HepG2 (cell line): Measurements from ENCODE around the gene KCND3. TPM values are rescaled to one million over a fixed set of nuclear protein-coding genes. Genes with fewer than 3 reads are reported as not detected.

Experiments
- ATAC-seq: fragments of 200-7000 bp; cut with Tn5 transposase; 3 replicates; pipeline ENCODE4 v1.9.1; 2020; ENCODE audit warnings: mild to moderate bottlenecking, moderate library complexity
- BruUV-seq: library from RNA; stranded (reverse); fragments of 400-500 nt; replicated peaks from 2 replicates; lab custom pipeline; 2021; lab: Mats Ljungman, UMichigan
- CTCF ChIA-PET: fragments of 300-600 bp; formaldehyde crosslinking; extraction: SDS; loops from one replicate; lab custom pipeline; 2021; ENCODE audit warnings: low total read pairs, inconsistent platforms, low intra/inter-chr PET ratio; lab: Yijun Ruan, JAX
- POLR2A ChIA-PET: fragments of 350-600 bp; sonication (Branson Sonifier 250); formaldehyde crosslinking; loops from one replicate; lab custom pipeline; 2020; ENCODE audit warnings: antibody characterized with exemption, inconsistent platforms; lab: Yijun Ruan, JAX
- DNase-seq: peaks from one replicate; pipeline ENCODE4 v3.0.0-alpha.2; 2015; ENCODE audit warnings: low spot score
- FAIRE-seq: peaks from 3 replicates; lab custom pipeline; 2011; peaks lifted over from hg19 to GRCh38; lab: Jason Lieb, UNC
- H2AFZ ChIP-seq: one replicate; pipeline ENCODE4 v1.6.1; 2011; ENCODE audit warnings: low read length, inconsistent platforms
- H3K27ac ChIP-seq: fragments of 300-600 bp; 3 replicates; pipeline ENCODE4 v1.8.0; 2011; ENCODE audit warnings: mixed run types, mild to moderate bottlenecking, mixed read lengths, low read length, inconsistent platforms; ENCODE audit not compliant: insufficient read depth; ENCODE audit errors: extremely low read length
- H3K27me3 ChIP-seq, 2 experiments: fragments of 200-600 bp in 1 of 2; 2 replicates in 1 of 2; 3 replicates in 1 of 2; pipeline versions ENCODE4 v1.6.0 to v1.8.0; 2011; ENCODE audit warnings: low read length in 2 of 2, mild to moderate bottlenecking in 2 of 2, moderate library complexity in 2 of 2, inconsistent platforms in 1 of 2; ENCODE audit not compliant: insufficient read depth in 2 of 2, control insufficient read depth in 1 of 2
- H3K36me3 ChIP-seq, 2 experiments: fragments of 200-600 bp in 1 of 2; replicated peaks in 1 of 2; 2 replicates in 1 of 2; 3 replicates in 1 of 2; pipeline versions ENCODE4 v1.5.1 to v1.8.0; 2011; ENCODE audit warnings: low read length in 2 of 2, inconsistent platforms in 1 of 2; ENCODE audit not compliant: insufficient read depth in 2 of 2, control insufficient read depth in 1 of 2
- H3K4me1 ChIP-seq: 2 replicates; pipeline ENCODE4 v1.5.1; 2012; ENCODE audit warnings: low read length, inconsistent platforms; ENCODE audit not compliant: insufficient read depth
- H3K4me2 ChIP-seq: 2 replicates; pipeline ENCODE4 v1.6.0; 2011; ENCODE audit warnings: low read depth, low read length, inconsistent platforms
- H3K4me3 ChIP-seq, 3 experiments: fragments of 200-600 bp in 1 of 3; sonication (generic), shearing (Covaris generic) in 1 of 3; replicated peaks in 1 of 3; 2 replicates each; pipeline ENCODE4 v1.5.1; 2011 to 2016; ENCODE audit warnings: low read length in 3 of 3, inconsistent platforms in 2 of 3, low read depth in 2 of 3, mild to moderate bottlenecking in 2 of 3, control low read depth in 1 of 3, mixed read lengths in 1 of 3; ENCODE audit not compliant: insufficient read depth in 1 of 3
- H3K79me2 ChIP-seq: one replicate; pipeline ENCODE4 v1.6.1; 2011; ENCODE audit warnings: low read length, inconsistent platforms; ENCODE audit not compliant: insufficient read depth
- H3K9ac ChIP-seq: 2 replicates; pipeline ENCODE4 v1.6.0; 2011; ENCODE audit warnings: mild to moderate bottlenecking, low read depth, low read length, inconsistent platforms; ENCODE audit not compliant: insufficient read depth
- H3K9me3 ChIP-seq: 2 replicates; pipeline ENCODE4 v1.5.1; 2012; ENCODE audit warnings: mild to moderate bottlenecking, low read length
- H4K20me1 ChIP-seq: 2 replicates; pipeline ENCODE4 v1.6.0; 2011; ENCODE audit warnings: inconsistent platforms, mild to moderate bottlenecking, low read length, moderate library complexity; ENCODE audit not compliant: insufficient read depth
- MAFK ChIP-seq, 2 experiments: IDR thresholded peaks in 1 of 2; conservative IDR thresholded peaks in 1 of 2; 2 replicates each; pipeline ENCODE4 v1.6.1; 2011; ENCODE audit warnings: improper control_type of control experiment in 2 of 2, low read length in 2 of 2
- RCOR2 ChIP-seq: IDR thresholded peaks from 2 replicates; pipeline ENCODE4 v1.6.1; 2016; ENCODE audit warnings: missing biosample characterization, missing genetic modification reagents
- TBL1XR1 ChIP-seq: fragments of 150-350 bp; IDR thresholded peaks from 2 replicates; pipeline ENCODE4 v1.6.1; 2014; ENCODE audit warnings: borderline replicate concordance, low read length; ENCODE audit not compliant: partially characterized antibody
- ZNF773 ChIP-seq: sonication (generic); formaldehyde crosslinking; IDR thresholded peaks from 2 replicates; pipeline ENCODE4 v1.4.0; 2020; ENCODE audit warnings: missing genetic modification reagents, borderline replicate concordance
- WGBS: methylation state at CpG from one replicate; pipeline ENCODE4 v1.1.6; 2017; ENCODE audit warnings: low lambda C conversion rate; 5-methylcytosine and 5-hydroxymethylcytosine counted together
- in situ Hi-C: cut with HindIII; loops from 2 replicates; pipeline ENCODE4 v1.10.0; 2017; ENCODE audit warnings: low pct_unique_long_range_greater_than_20kb; ENCODE audit not compliant: extremely low pct_ligation_motif_present
- intact Hi-C: fragments of 100-400 bp; cut with micrococcal nuclease; formaldehyde crosslinking; loops from one replicate; pipeline ENCODE4 v1.10.0; 2022; ENCODE audit not compliant: unreplicated experiment
- polyA plus RNA-seq, 8 experiments: library from polyadenylated mRNA; depleted of rRNA in 3 of 8; stranded (reverse) in 7 of 8; unstranded in 1 of 8; fragments of >200 nt; fragmentation: Illumina TruSeq in 4 of 8; extraction: Trizol in 4 of 8; gene quantifications; 2 replicates each; pipeline versions ENCODE4 v1.2.1 to v1.2.3, GENCODE V29; 2011 to 2016; ENCODE audit warnings: low read depth in 4 of 8, missing spikeins in 1 of 8, mixed read lengths in 1 of 8; ENCODE audit not compliant: insufficient read depth in 1 of 8
- total RNA-seq, 5 experiments: library from RNA; depleted of rRNA; stranded (reverse); fragments of >200 nt; fragmentation: Illumina TruSeq; extraction: Trizol; gene quantifications; 2 replicates each; pipeline ENCODE4 v1.2.3, GENCODE V29; 2016; ENCODE audit warnings: low read depth in 1 of 5
- TF ChIP-seq, protein P1 (sequence below): sonication (generic); formaldehyde crosslinking; IDR thresholded peaks from 2 replicates; pipeline ENCODE4 v1.4.0; 2020; ENCODE audit warnings: missing genetic modification reagents

Gene KCND3
- total and polyA plus RNA-seq, 2 of the 13 experiments (the other 11 are each of a cell fraction or from before 2014, with no cell fraction given), result 0.04 TPM; not detected in 1

DNA sequence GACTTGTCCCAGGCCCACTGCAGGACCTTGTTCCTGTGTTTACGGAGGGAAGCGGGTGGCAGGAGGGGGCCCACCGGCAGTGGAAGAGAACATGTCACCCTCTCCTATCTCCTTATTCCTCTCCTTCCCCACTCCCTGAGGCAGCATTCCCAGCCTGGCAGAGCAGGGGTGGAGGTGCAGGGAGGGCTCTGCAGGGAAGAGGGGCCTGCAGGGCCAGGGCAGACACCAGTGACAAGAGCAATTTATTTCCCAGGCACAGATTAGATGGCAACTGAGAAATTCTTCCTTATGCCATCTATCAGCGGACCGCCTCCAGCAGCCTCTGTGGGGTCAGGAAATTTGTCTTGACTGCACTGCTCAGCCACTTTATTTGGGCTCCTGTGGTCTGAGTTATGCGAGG lies 127.9 kb downstream of the KCND3 start (continued):
- TF ChIP-seq, protein P1, sequence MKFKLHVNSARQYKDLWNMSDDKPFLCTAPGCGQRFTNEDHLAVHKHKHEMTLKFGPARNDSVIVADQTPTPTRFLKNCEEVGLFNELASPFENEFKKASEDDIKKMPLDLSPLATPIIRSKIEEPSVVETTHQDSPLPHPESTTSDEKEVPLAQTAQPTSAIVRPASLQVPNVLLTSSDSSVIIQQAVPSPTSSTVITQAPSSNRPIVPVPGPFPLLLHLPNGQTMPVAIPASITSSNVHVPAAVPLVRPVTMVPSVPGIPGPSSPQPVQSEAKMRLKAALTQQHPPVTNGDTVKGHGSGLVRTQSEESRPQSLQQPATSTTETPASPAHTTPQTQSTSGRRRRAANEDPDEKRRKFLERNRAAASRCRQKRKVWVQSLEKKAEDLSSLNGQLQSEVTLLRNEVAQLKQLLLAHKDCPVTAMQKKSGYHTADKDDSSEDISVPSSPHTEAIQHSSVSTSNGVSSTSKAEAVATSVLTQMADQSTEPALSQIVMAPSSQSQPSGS (CRISPR knock-in tag), result no peak
- no peak for TF ChIP-seq TBL1XR1
- no peak for TF ChIP-seq ZNF773 (CRISPR knock-in tag)

DNA sequence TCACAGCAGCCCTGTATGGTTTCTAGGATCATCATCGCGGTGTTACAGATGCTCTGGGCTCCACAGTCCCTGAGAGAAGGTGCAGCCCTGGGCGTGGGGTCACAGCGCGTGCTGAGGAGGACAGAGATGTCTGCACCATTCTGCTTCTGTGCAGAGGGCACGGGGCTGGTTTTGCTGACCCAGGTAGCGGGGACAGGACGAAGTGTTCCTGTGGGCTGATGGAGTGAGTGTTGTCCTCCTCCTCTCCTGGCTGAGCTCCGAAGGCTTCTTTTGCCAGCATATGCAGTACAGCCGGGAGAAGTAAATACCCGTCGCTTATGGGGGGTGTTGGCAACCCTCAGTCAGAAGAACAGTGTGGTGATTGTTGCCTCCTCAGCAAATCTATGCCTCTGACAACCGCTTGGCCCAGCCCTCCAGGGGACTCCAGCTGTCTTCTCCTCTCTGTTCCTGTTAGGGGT lies 132.2 kb downstream of the KCND3 start:
- no peaks in the 10 kb centered on the region for H3K4me1 ChIP-seq
- 27% methylated on average over 10 of the region's 13 CpGs for WGBS
- no peaks in the 10 kb centered on the region for H3K36me3 ChIP-seq
- no peak overlapping the region for H3K9ac ChIP-seq
- no peak overlapping the region for H3K4me2 ChIP-seq
- no peaks in the 10 kb centered on the region for H3K9me3 ChIP-seq
- no peak for TF ChIP-seq RCOR2 (CRISPR knock-in tag)
- peak; percentile 26 to 28; a peak in 1 of 4 replicates for TF ChIP-seq MAFK (conservative IDR thresholded peaks at IDR 0.05 in 1 of 2, IDR thresholded peaks at IDR 0.05 in 1 of 2; ENCODE audit: low read length in 2 of 2)
- H3K79me2 ChIP-seq, result no peaks in the 10 kb centered on the region
- ATAC-seq, result no peak
- H3K27ac ChIP-seq, result no peak overlapping the region
- POLR2A ChIA-PET, result no interaction called here
- intact Hi-C loops, result no loop called here
- in situ Hi-C loops, result no loop called here
- no TSS peak for BruUV-seq
- no peak overlapping the region for H3K4me3 ChIP-seq
- no peaks in the 10 kb centered on the region for H4K20me1 ChIP-seq
- no peak overlapping the region for H2AFZ ChIP-seq
- DNase-seq, result no peak
- FAIRE-seq, result no peak
- CTCF ChIA-PET, result no interaction called here
- H3K27me3 ChIP-seq, result peaks cover 2 to 33% of the 10 kb centered on the region in 2 experiments; a peak in 4 of 5 replicates
